Measurements from ENCODE around the gene PAAF1.

DNA sequence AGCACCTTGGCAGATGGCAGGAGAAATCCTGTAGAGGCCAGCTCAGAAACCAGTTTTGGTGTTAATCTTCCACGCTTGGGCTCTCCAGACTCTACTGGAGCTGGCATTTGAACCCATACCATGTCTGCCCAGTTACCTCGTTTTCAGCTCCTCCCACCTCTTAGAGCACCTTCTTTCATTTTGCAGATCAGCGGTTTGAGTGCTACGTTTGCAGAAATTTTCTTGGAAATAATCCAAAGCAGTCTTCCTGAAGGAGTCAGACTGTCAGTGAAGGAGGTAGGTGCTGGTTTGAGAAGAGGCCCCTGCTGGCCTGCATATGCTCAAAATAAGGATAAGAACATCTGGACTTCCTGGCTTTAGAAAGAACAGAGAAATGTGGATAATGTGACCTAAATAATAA is 13.8 kb upstream of the PAAF1 start:
- TF ChIP-seq, protein P1, sequence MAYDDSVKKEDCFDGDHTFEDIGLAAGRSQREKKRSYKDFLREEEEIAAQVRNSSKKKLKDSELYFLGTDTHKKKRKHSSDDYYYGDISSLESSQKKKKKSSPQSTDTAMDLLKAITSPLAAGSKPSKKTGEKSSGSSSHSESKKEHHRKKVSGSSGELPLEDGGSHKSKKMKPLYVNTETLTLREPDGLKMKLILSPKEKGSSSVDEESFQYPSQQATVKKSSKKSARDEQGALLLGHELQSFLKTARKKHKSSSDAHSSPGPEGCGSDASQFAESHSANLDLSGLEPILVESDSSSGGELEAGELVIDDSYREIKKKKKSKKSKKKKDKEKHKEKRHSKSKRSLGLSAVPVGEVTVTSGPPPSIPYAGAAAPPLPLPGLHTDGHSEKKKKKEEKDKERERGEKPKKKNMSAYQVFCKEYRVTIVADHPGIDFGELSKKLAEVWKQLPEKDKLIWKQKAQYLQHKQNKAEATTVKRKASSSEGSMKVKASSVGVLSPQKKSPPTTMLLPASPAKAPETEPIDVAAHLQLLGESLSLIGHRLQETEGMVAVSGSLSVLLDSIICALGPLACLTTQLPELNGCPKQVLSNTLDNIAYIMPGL (CRISPR knock-in tag; IDR thresholded peaks at IDR 0.05; ENCODE audit: borderline replicate concordance) = no peak
- TF ChIP-seq, protein P2, sequence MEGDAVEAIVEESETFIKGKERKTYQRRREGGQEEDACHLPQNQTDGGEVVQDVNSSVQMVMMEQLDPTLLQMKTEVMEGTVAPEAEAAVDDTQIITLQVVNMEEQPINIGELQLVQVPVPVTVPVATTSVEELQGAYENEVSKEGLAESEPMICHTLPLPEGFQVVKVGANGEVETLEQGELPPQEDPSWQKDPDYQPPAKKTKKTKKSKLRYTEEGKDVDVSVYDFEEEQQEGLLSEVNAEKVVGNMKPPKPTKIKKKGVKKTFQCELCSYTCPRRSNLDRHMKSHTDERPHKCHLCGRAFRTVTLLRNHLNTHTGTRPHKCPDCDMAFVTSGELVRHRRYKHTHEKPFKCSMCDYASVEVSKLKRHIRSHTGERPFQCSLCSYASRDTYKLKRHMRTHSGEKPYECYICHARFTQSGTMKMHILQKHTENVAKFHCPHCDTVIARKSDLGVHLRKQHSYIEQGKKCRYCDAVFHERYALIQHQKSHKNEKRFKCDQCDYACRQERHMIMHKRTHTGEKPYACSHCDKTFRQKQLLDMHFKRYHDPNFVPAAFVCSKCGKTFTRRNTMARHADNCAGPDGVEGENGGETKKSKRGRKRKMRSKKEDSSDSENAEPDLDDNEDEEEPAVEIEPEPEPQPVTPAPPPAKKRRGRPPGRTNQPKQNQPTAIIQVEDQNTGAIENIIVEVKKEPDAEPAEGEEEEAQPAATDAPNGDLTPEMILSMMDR (IDR thresholded peaks at IDR 0.05) = no peak
- TF ChIP-seq ZNF302 (CRISPR knock-in tag; IDR thresholded peaks at IDR 0.05) (no peak), CEBPB (IDR thresholded peaks at IDR 0.05) (no peak), CHD2 (IDR thresholded peaks at IDR 0.05; ENCODE audit: low read length, partially characterized antibody) (no peak), ESRRA (IDR thresholded peaks at IDR 0.05; ENCODE audit: borderline replicate concordance, low read length) (no peak)

Data from A549 (cell line).